Peyer's patch (tissue), 4 donors: ENCODE measurements around the gene PSTPIP2.

Experiments
- CTCF ChIP-seq, 6 experiments: fragments of 450-650 bp in 4 of 6; fragments of 200-600 bp in 2 of 6; sonication (generic) in 1 of 6; IDR thresholded peaks; one replicate each; pipeline ENCODE4 v1.5.1; 2017 to 2019; ENCODE audit warnings: antibody characterized with exemption in 6 of 6, mild to moderate bottlenecking in 3 of 6, moderate library complexity in 1 of 6
- POLR2A ChIP-seq, 2 donors: fragments of 450-650 bp; IDR thresholded peaks; one replicate each; pipeline ENCODE4 v1.5.1; 2017; ENCODE audit warnings: antibody characterized with exemption in 2 of 2, mild to moderate bottlenecking in 2 of 2, moderate library complexity in 2 of 2

GRCh38 chr18:46061796-46062195 is 10.3 kb downstream of the PSTPIP2 start:
- no peak for TF ChIP-seq POLR2A (IDR thresholded peaks at IDR 0.05)
- TF ChIP-seq CTCF (IDR thresholded peaks at IDR 0.05) = no peak
